Erythroblast (primary cell): ENCODE data around the gene WASF1.

ENCODE experiments used
- DNase-seq, 2 experiments: peaks; one replicate each; lab custom pipeline; 2025; lab: John Stamatoyannopoulos, UW
- GATA1 ChIP-seq: IDR thresholded peaks from 2 replicates; pipeline ENCODE4 v1.6.1; 2011; ENCODE audit warnings: low read depth, mild to moderate bottlenecking, control low read depth, low read length, moderate library complexity
- POLR2A ChIP-seq: IDR thresholded peaks from 2 replicates; pipeline ENCODE4 v1.6.1; 2011; ENCODE audit warnings: mild to moderate bottlenecking, low read length

WASF1 gene

GRCh38 chr6:110188791-110189190, 9.3 kb upstream of the WASF1 start:
- TF ChIP-seq GATA1 (no peak), POLR2A (no peak)
- no peak for DNase-seq

GRCh38 chr6:110185879-110186278, 6.4 kb upstream of the WASF1 start:
- DNase-seq: no peak

GRCh38 chr6:110183292-110183885, 3.9 kb upstream of the WASF1 start:
- no peak for DNase-seq
- TF ChIP-seq POLR2A: no peak
- no peak for TF ChIP-seq GATA1

More at GRCh38 chr6:110185879-110186278, 6.4 kb upstream of the WASF1 start:
- TF ChIP-seq POLR2A (no peak), GATA1 (no peak)

- no peak for TF ChIP-seq GATA1
- no peak for TF ChIP-seq POLR2A
- DNase-seq: peak; percentile 38 to 58
These were observed 1.9 kb upstream of the WASF1 start for GRCh38 chr6:110181131-110182030.

GRCh38 chr6:110180228-110181008, 948 bp upstream of the WASF1 start, which contains the start of gene CDC40:
TSS of gene CDC40 (plus strand) at chr6:110180427. CDS start at chr6:110180445, 18 bp downstream.
- DNase-seq: peak; percentile 86 to 90

GRCh38 chr6:110178626-110179405, 654 bp downstream of the WASF1 start:
- DNase-seq: peak; percentile 77 to 85
- TF ChIP-seq GATA1: no peak
- no peak for TF ChIP-seq POLR2A

More at GRCh38 chr6:110180228-110181008, 948 bp upstream of the WASF1 start, which contains the start of gene CDC40:
- no peak for TF ChIP-seq GATA1
- peak; percentile 72 for TF ChIP-seq POLR2A

GRCh38 chr6:110173506-110174132, 5.9 kb downstream of the WASF1 start:
- no peak for DNase-seq
- TF ChIP-seq POLR2A (no peak), GATA1 (no peak)

- no peak for TF ChIP-seq GATA1
- TF ChIP-seq POLR2A: no peak
- DNase-seq: no peak
These were observed 9.4 kb downstream of the WASF1 start for GRCh38 chr6:110170081-110170480.

- no peak for DNase-seq
- no peak for TF ChIP-seq POLR2A
- TF ChIP-seq GATA1: no peak
These were observed 21.0 kb downstream of the WASF1 start for GRCh38 chr6:110158479-110158878.

GRCh38 chr6:110147870-110148269, 31.6 kb downstream of the WASF1 start:
- no peak for DNase-seq
- no peak for TF ChIP-seq GATA1
- TF ChIP-seq POLR2A: no peak

GRCh38 chr6:110140650-110141049, 38.8 kb downstream of the WASF1 start:
- peak in 1 of 2 experiments; percentile 1 for DNase-seq
- TF ChIP-seq GATA1: no peak
- no peak for TF ChIP-seq POLR2A

- DNase-seq: no peak
- no peak for TF ChIP-seq GATA1
- TF ChIP-seq POLR2A: no peak
These were observed 40.4 kb downstream of the WASF1 start for GRCh38 chr6:110139052-110139451.
